ENCODE data around the gene OR2S2.
"Not testable (repeated sequence)": the region's sequence is repeated elsewhere in the genome, so short reads cannot be mapped to it uniquely, and the experiment has no call there.

Gene OR2S2

DNA sequence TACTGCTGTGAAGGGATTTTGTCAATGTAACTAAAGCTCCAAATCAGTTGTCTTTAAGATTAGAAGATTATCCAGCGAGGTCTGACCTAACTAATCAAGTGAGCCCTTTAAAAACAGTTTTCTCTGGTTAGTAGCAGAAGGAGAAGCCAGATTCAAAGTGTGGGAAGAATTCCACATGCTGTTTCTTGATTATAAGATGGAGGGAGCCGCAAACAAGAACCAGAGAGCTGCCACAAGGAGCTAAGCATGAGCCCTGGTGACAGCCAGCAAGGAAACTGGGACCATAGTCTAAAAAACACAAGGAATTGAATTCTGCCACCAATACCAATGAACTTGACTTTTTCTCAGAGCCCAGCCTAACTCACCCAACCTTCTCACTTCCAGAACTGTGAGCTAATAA is 37.0 kb upstream of the OR2S2 start:
- TF ChIP-seq, protein P1, sequence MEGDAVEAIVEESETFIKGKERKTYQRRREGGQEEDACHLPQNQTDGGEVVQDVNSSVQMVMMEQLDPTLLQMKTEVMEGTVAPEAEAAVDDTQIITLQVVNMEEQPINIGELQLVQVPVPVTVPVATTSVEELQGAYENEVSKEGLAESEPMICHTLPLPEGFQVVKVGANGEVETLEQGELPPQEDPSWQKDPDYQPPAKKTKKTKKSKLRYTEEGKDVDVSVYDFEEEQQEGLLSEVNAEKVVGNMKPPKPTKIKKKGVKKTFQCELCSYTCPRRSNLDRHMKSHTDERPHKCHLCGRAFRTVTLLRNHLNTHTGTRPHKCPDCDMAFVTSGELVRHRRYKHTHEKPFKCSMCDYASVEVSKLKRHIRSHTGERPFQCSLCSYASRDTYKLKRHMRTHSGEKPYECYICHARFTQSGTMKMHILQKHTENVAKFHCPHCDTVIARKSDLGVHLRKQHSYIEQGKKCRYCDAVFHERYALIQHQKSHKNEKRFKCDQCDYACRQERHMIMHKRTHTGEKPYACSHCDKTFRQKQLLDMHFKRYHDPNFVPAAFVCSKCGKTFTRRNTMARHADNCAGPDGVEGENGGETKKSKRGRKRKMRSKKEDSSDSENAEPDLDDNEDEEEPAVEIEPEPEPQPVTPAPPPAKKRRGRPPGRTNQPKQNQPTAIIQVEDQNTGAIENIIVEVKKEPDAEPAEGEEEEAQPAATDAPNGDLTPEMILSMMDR (conservative IDR thresholded peaks at IDR 0.05; ENCODE audit: low read depth, low read length): no peak
- no peak for DNase-seq (ENCODE audit: low read depth)
- no peak overlapping the region for H3K4me3 ChIP-seq (ENCODE audit: low read depth, low read length)

DNA sequence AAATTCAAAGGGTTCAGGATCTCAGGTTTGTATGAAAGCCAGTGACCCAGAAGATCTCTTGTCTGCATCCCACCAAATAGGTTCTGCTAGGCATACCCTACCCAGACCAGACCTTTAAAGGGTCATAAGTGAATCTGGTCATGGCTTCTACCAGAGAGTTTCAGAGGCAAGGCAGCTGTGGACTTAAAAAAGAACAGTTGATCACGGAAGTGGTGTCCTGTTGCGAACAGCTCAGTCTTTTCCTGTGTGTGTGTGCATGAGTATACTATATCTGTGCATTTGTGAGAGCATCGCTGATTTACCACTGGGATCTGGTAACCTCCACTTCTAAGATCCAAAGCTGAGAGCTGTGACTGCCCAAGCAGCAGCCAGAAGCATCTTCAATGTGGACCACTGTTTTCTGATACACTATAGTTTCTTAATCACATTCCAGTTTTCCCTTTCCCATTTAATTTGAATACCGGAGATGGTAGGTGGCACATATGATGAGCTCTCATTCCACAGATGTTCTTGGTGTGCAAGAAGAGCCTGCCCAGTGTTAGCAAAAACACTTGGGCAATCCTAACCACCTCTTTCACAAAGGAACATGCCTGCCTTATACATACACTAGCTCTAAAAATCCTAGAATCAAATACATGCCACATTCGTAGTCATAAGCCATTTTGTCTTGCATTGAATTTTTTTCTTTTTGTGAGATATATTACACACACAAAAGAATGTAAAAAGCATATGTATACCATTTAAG is 36.2 kb upstream of the OR2S2 start:
- H3K4me3 ChIP-seq (ENCODE audit: low read depth, low read length): no peak overlapping the region

DNA sequence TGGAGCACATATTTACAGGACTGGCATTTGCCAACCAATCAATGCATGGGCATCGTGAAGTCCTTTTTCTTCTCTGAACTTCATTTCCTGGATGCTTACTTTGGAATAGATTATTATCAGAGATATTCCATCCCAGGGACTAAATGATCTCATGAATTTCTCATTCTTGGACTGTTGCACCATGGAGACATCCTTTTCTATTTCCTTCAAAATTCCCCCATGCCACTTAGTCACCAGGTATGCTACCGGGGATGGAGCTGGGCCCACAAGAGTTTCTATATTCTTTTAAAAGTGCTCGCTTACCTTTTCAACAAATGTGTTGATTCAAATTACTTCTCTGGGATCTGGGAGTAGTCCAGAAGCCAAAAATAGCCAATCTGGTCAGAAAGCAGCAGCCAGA is 35.2 kb upstream of the OR2S2 start:
- not testable (repeated sequence) for DNase-seq (ENCODE audit: low read depth); H3K4me3 ChIP-seq (ENCODE audit: low read depth, low read length)

More for the DNA sequence above, 36.2 kb upstream of the OR2S2 start:
- TF ChIP-seq, protein P1 (conservative IDR thresholded peaks at IDR 0.05; ENCODE audit: low read depth, low read length): no peak
- peak; percentile 11 for DNase-seq (ENCODE audit: low read depth)

DNA sequence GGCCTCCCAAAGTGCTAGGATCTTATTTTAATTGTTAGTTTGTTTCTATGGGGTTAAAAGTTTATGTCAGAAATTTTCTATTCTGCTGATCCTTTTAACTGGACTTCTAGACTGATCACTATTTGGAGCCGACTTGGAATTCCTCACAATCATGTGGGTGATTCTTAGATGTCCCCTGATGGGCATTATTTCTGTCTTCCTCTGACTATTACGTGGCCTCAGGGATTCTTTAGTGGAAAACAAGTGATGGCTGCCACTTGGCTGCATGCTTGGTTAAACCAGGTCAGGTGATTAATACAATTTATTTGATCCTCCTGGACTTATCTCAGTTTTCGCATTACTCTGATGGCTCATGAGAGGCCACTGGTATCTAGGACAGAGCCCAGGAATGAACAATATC is 32.2 kb upstream of the OR2S2 start:
- no peak overlapping the region for H3K4me3 ChIP-seq (ENCODE audit: low read depth, low read length)
- TF ChIP-seq, protein P1 (conservative IDR thresholded peaks at IDR 0.05; ENCODE audit: low read depth, low read length): no peak
- no peak for DNase-seq (ENCODE audit: low read depth)

DNA sequence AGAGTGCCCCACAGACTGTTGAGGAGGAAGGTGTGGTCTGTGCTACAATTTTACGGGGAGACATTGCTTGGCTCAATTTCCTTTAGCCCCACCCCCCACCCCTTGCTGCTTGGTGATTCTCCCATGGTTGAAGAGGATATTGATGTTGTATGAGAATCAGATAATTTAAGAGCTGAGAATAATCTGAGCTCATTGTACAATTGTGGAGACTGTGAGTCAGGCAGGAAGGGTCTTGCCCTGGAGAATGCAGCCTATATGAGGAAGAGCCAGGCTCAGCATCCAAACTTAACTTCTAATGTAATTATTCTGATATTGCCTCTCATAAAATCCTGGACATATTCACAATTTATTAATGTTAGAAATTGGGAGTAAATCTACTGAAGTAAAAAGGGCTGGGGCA is 26.1 kb upstream of the OR2S2 start:
- DNase-seq (ENCODE audit: low read depth): no peak
- no peak overlapping the region for H3K4me3 ChIP-seq (ENCODE audit: low read depth, low read length)
- TF ChIP-seq, protein P1 (conservative IDR thresholded peaks at IDR 0.05; ENCODE audit: low read depth, low read length): no peak

DNA sequence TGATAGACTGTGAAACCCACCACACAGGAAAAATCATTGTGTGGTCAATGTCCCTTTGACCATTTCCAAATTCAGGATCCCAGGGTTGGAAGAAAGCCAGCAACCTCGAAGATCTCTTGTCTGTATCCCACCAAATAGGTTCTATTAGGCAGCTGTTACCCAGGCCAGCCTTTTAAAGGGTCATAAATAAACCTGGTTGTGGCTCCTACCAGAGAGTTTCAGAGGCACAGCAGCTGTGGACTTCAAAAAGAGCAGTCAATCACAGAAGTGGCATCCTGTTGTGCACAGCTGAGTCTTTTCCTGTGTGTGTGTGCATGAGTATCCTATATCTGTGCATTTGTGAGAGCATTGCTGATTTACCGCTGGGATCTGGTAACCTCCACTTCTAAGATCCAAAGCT is 23.7 kb upstream of the OR2S2 start:
- no peak for DNase-seq (ENCODE audit: low read depth)
- H3K4me3 ChIP-seq (ENCODE audit: low read depth, low read length): no peak overlapping the region
- TF ChIP-seq, protein P1 (conservative IDR thresholded peaks at IDR 0.05; ENCODE audit: low read depth, low read length): no peak

DNA sequence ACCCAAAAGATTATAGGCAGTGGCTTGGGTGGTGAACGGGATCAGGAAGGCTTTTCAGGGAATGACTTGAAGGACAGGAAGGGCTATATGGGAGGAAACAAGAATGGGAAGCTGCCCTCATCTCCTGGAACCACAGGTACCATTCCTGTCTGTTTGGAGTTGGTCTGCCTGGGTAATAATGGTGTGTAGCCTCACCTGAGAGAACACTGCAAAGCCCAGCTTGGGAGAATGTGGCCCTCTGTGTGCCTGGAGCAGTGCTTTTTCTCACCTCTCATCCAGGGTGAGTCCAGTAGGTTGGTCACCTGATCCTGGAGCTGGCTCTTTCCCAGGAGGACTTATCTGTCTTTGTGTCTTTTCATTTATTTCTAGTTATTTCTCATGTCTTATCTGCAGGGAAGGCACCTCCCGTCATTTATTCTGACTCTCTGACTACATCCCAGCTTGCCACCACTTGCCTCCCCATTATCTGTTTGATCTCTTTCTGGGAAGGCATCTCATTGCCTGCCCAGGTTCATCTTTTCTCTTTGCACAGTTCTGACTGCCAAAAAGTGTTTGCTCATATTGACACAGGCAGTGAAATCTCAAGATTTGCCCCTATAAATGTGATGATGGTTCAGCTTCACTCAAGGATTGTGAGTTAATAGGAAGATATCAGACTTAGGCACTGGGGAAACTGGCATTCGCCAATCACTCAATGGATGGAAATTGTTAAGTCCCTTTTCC is 22.5 kb upstream of the OR2S2 start:
- TF ChIP-seq, protein P1 (conservative IDR thresholded peaks at IDR 0.05; ENCODE audit: low read depth, low read length): no peak
- no peak overlapping the region for H3K4me3 ChIP-seq (ENCODE audit: low read depth, low read length)
- DNase-seq (ENCODE audit: low read depth): no peak
